Liver (tissue), 9 donors: ENCODE measurements around the gene ERMARD. TPM values are rescaled to one million over a fixed set of nuclear protein-coding genes. Genes with fewer than 3 reads are reported as not detected.

Experiments used
- DNase-seq: peaks from one replicate; pipeline ENCODE4 v3.0.0-alpha.2; 2017; ENCODE audit warnings: low spot score
- H3K27ac ChIP-seq, 2 donors: one replicate each; pipeline ENCODE4 v1.7.0; 2013; ENCODE audit warnings: inconsistent platforms in 2 of 2, low read length in 2 of 2, control low read depth in 1 of 2, low read depth in 1 of 2, mild to moderate bottlenecking in 1 of 2
- H3K27me3 ChIP-seq, 4 donors: one replicate each; pipeline versions ENCODE4 v1.6.1 to v1.7.0; 2013; ENCODE audit warnings: low read length in 3 of 4, inconsistent platforms in 1 of 4, mild to moderate bottlenecking in 1 of 4, moderate library complexity in 1 of 4; ENCODE audit not compliant: control insufficient read depth in 4 of 4, insufficient read depth in 4 of 4
- H3K36me3 ChIP-seq, 4 donors: one replicate each; pipeline versions ENCODE4 v1.6.1 to v1.7.0; 2013; ENCODE audit warnings: low read length in 3 of 4, mild to moderate bottlenecking in 3 of 4, low read depth in 1 of 4, moderate library complexity in 1 of 4; ENCODE audit not compliant: control insufficient read depth in 4 of 4, insufficient read depth in 3 of 4
- H3K4me1 ChIP-seq, 4 donors: one replicate each; pipeline versions ENCODE4 v1.6.1 to v1.7.0; 2013; ENCODE audit warnings: low read length in 3 of 4, mild to moderate bottlenecking in 3 of 4, moderate library complexity in 1 of 4; ENCODE audit not compliant: control insufficient read depth in 4 of 4, insufficient read depth in 4 of 4
- H3K4me3 ChIP-seq, 3 donors: one replicate each; pipeline versions ENCODE4 v1.6.1 to v1.7.0; 2013; ENCODE audit warnings: low read length in 3 of 3, control low read depth in 1 of 3, low read depth in 1 of 3, mild to moderate bottlenecking in 1 of 3
- H3K9ac ChIP-seq, 2 donors: one replicate each; pipeline ENCODE4 v1.7.0; 2013; ENCODE audit warnings: low read length in 2 of 2, mild to moderate bottlenecking in 2 of 2, moderate library complexity in 2 of 2, control low read depth in 1 of 2, low read depth in 1 of 2
- H3K9me3 ChIP-seq, 4 donors: one replicate each; pipeline versions ENCODE4 v1.6.1 to v1.7.0; 2013; ENCODE audit warnings: low read length in 3 of 4; ENCODE audit not compliant: control insufficient read depth in 4 of 4
- ATF3 ChIP-seq: IDR thresholded peaks from 2 replicates; pipeline ENCODE4 v1.6.1; 2016; ENCODE audit warnings: antibody characterized with exemption
- CTCF ChIP-seq: fragments of 150-350 bp; IDR thresholded peaks from 2 replicates; pipeline ENCODE4 v1.5.1; 2017; ENCODE audit warnings: improper control_type of control experiment, low read depth, low read length; ENCODE audit not compliant: missing input control
- EGR1 ChIP-seq, 2 donors: IDR thresholded peaks; 2 replicates each; pipeline ENCODE4 v1.6.1; 2016 to 2018; ENCODE audit warnings: antibody characterized with exemption in 2 of 2, low read depth in 2 of 2
- FOXA1 ChIP-seq: IDR thresholded peaks from 2 replicates; pipeline ENCODE4 v1.6.1; 2016; ENCODE audit warnings: antibody characterized with exemption
- FOXA2 ChIP-seq: IDR thresholded peaks from 2 replicates; pipeline ENCODE4 v1.6.1; 2016; ENCODE audit warnings: antibody characterized with exemption
- GABPA ChIP-seq, 2 donors: IDR thresholded peaks in 1 of 2; conservative IDR thresholded peaks in 1 of 2; 2 replicates each; pipeline ENCODE4 v1.6.1; 2016; ENCODE audit warnings: antibody characterized with exemption in 2 of 2, mild to moderate bottlenecking in 1 of 2, moderate library complexity in 1 of 2
- HNF4A ChIP-seq, 2 donors: conservative IDR thresholded peaks; 2 replicates each; pipeline ENCODE4 v1.6.1; 2016; ENCODE audit warnings: antibody characterized with exemption in 2 of 2, mild to moderate bottlenecking in 2 of 2
- HNF4G ChIP-seq: IDR thresholded peaks from 2 replicates; pipeline ENCODE4 v1.6.1; 2016; ENCODE audit warnings: antibody characterized with exemption
- MAX ChIP-seq: IDR thresholded peaks from 2 replicates; pipeline ENCODE4 v1.6.1; 2016; ENCODE audit warnings: antibody characterized with exemption
- NR2F2 ChIP-seq: IDR thresholded peaks from 2 replicates; pipeline ENCODE4 v1.6.1; 2016; ENCODE audit warnings: antibody characterized with exemption
- RAD21 ChIP-seq, 2 donors: IDR thresholded peaks; 2 replicates each; pipeline ENCODE4 v1.6.1; 2016; ENCODE audit warnings: antibody characterized with exemption in 2 of 2, mild to moderate bottlenecking in 2 of 2
- REST ChIP-seq: IDR thresholded peaks from 2 replicates; pipeline ENCODE4 v1.6.1; 2016; ENCODE audit warnings: antibody characterized with exemption, mild to moderate bottlenecking
- RXRA ChIP-seq, 2 donors: IDR thresholded peaks; 2 replicates each; pipeline ENCODE4 v1.6.1; 2017 to 2018; ENCODE audit warnings: antibody characterized with exemption in 2 of 2, mild to moderate bottlenecking in 1 of 2
- SP1 ChIP-seq: IDR thresholded peaks from 2 replicates; pipeline ENCODE4 v1.6.1; 2018; ENCODE audit warnings: antibody characterized with exemption, mild to moderate bottlenecking
- TAF1 ChIP-seq: conservative IDR thresholded peaks from 2 replicates; pipeline ENCODE4 v1.6.1; 2016; ENCODE audit warnings: antibody characterized with exemption, mild to moderate bottlenecking
- YY1 ChIP-seq: IDR thresholded peaks from 2 replicates; pipeline ENCODE4 v1.6.1; 2016; ENCODE audit warnings: antibody characterized with exemption, mild to moderate bottlenecking
- ZBTB33 ChIP-seq: IDR thresholded peaks from 2 replicates; pipeline ENCODE4 v1.6.1; 2016; ENCODE audit warnings: antibody characterized with exemption
- WGBS: extraction: QIAGEN DNeasy Blood & Tissue Kit; methylation state at CpG from one replicate; pipeline ENCODE4 v1.1.7; 2013; 5-methylcytosine and 5-hydroxymethylcytosine counted together
- polyA plus RNA-seq, 2 donors: library from polyadenylated mRNA; stranded (reverse) in 1 of 2; unstranded in 1 of 2; fragments of 200-250 nt in 1 of 2; fragments of >200 nt in 1 of 2; fragmentation: Nextera tagmentation in 1 of 2; extraction: Ambion mirVana in 1 of 2; gene quantifications; one replicate each; pipeline versions ENCODE4 v1.2.1 to v1.2.3, GENCODE V29; 2013 to 2015
- total RNA-seq, 2 donors: library from RNA; depleted of rRNA; stranded (reverse); fragments of >200 nt; gene quantifications; one replicate each; pipeline ENCODE4 v1.2.3, GENCODE V29; 2014
- donor health status: healthy.
- donor health status: healthy.
- donor health status: healthy.
- donor health status: healthy.
- donor health status: healthy.

The ERMARD gene
- total and polyA plus RNA-seq, 4 donors: 10.1 to 20.7 (median 14.0) TPM

DNA sequence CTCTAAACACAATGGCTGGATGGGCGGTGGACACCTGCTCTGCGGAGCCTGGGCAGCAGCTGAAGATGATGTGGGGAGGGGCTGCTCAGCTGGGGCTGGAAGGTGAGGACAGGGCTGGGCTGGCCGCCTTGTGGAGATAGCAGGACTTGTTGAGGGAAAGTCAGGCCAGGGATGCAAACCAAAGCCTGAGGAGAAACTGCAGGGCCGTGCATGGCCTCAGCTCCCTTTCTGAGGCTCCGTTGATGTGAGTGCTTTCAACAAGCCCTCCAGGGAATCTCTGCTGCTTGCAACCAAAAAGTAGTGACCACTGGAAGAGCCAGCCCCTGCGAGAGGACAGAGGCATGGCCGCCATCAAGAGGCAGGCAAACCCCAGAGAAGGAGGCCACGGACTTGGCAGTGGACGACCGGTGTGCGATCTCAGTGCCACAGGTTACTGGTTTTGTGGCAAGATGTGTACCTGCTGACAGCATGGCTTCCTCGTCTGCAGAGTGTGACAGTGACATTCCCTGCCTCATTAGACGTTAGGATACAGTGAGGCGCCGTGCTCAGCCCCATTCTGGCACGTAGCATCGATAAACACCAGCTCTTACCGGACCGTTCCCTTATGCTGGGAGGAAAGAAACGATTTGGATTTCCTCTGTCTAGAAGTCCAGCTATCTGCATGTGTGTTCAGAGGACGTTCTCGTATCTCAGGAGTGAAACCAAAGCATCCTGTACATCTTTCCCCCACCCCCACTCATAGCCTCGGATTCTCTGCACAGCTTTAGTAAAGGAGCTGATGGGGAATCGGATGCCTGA is 37.9 kb downstream of the ERMARD start:
- Histone ChIP-seq H3K36me3 (no peaks in the 10 kb centered on the region), H3K4me1 (peaks cover 4 to 30% (median 23%) of the 10 kb centered on the region in 4 donors), H3K27ac (peak overlapping the region; percentile 83 to 86), H3K9me3 (no peaks in the 10 kb centered on the region), H3K9ac (peak overlapping the region in 1 of 2 donors; percentile 22), H3K4me3 (peak overlapping the region; percentile 24 to 60 (median 53)), H3K27me3 (no peaks in the 10 kb centered on the region)
- TF ChIP-seq YY1 (no peak), FOXA1 (no peak), TAF1 (no peak), HNF4A (conservative IDR thresholded peaks at IDR 0.05) (no peak), RAD21 (IDR thresholded peaks at IDR 0.05) (no peak), SP1 (no peak), ATF3 (no peak), RXRA (IDR thresholded peaks at IDR 0.05) (no peak), HNF4G (no peak), ZBTB33 (no peak), NR2F2 (no peak)
- 47% methylated on average over 24 of the region's 24 CpGs for WGBS
- DNase-seq: no peak

DNA sequence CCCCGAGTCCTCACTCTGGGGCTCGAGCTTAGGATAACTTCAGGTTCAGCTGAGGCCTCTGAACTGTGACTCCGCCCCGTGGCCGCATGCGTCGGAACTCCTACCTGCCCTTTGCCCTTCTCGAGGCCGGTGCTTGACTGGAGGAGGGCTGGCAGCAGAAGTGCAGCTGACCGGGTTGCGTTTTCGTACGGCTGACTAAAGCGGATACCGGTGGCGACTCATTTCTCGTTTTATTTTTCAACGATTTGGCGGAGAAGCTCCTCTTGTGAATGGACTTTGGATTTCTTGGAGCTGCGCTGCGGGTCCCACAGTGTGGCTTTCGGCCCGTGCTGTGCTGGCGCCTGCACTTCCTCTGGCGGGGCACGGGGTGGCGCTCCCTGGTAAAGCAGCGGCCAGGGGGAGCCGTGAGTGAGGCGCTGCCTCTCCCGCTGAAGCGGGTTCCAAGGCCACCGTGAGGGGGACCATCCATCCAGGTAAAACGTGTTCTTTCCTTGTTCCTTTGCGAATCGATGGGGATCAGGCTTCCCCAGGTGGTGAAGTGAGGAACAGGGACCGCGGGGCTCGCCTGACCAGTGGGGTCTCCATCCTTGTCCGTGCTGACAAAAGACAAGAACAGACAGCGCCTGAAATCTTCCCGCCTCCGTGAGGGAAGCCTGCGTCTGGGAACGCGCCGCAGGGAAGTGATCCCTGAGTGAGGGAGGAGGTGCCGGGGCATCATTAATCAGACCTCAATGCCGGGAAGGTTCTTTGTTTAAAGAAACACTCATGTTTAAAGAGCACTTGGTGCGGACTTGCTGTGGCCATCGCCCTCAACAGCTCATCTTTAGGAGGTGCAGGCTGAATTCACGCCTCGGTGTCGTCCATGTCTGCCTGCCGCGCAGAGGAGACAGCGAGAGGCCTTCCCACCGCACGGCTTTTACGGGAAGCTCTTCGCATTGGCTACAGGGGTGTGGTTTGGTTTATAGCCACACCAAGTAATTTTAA is 38.8 kb downstream of the ERMARD start:
- Histone ChIP-seq H3K4me1 (peaks cover 4 to 30% (median 23%) of the 10 kb centered on the region in 4 donors), H3K27me3 (no peaks in the 10 kb centered on the region), H3K9me3 (no peaks in the 10 kb centered on the region), H3K36me3 (no peaks in the 10 kb centered on the region), H3K9ac (peak overlapping the region; percentile 58 to 75), H3K27ac (peak overlapping the region; percentile 83 to 86), H3K4me3 (peak overlapping the region; percentile 53 to 73 (median 60))
- no peak for TF ChIP-seq EGR1 (IDR thresholded peaks at IDR 0.05; ENCODE audit: low read depth in 2 of 2)
- TF ChIP-seq TAF1: no peak
- TF ChIP-seq FOXA1: no peak
- peak; percentile 99 for TF ChIP-seq RXRA (IDR thresholded peaks at IDR 0.05)
- peak in 1 of 2 donors; percentile 67 for TF ChIP-seq GABPA (IDR thresholded peaks at IDR 0.05 in 1 of 2, conservative IDR thresholded peaks at IDR 0.05 in 1 of 2)
- peak; percentile 94 for TF ChIP-seq SP1
- peak; percentile 84 for TF ChIP-seq HNF4G
- TF ChIP-seq RAD21 (IDR thresholded peaks at IDR 0.05): peak; percentile 90 to 94
- TF ChIP-seq REST: peak; percentile 61
- peak; percentile 88 for TF ChIP-seq MAX
- TF ChIP-seq YY1: peak; percentile 80
- no peak for TF ChIP-seq FOXA2
- peak; percentile 95 for TF ChIP-seq CTCF
- peak; percentile 91 for TF ChIP-seq NR2F2
- TF ChIP-seq HNF4A (conservative IDR thresholded peaks at IDR 0.05): peak; percentile 90 to 93
- DNase-seq: peak; percentile 73
- under 1% methylated on average over 61 of the region's 61 CpGs for WGBS
